ENCODE results near the gene SPAG9. TPM values are rescaled to one million over a fixed set of nuclear protein-coding genes. Genes with fewer than 3 reads are reported as not detected.

SPAG9 gene
- total RNA-seq, 1 experiment from 2014 or later: 90.5 TPM

- H3K27ac ChIP-seq (ENCODE audit: low read length): no peak overlapping the region
These were observed 202.4 kb downstream of the SPAG9 start for GRCh38 chr17:50918071-50918932.

GRCh38 chr17:50917418-50917743 lies 203.3 kb downstream of the SPAG9 start:
- BruUV-seq (replicated peaks): no TSS peak
- Histone ChIP-seq H3K9me3 (ENCODE audit: low read length) (no peaks in the 10 kb centered on the region), H3K27ac (ENCODE audit: low read length) (no peak overlapping the region), H3K27me3 (ENCODE audit: low read length) (no peaks in the 10 kb centered on the region), H3K4me2 (ENCODE audit: low read length) (no peak overlapping the region), H3K4me3 (ENCODE audit: low read length) (no peak overlapping the region), H2AFZ (ENCODE audit: low read length) (no peak overlapping the region), H3K4me1 (ENCODE audit: insufficient read depth, low read length) (peaks cover 19% of the 10 kb centered on the region), H3K36me3 (ENCODE audit: low read depth, low read length) (no peaks in the 10 kb centered on the region), H3K9me2 (replicated peaks; ENCODE audit: low read length) (no peaks in the 10 kb centered on the region), H3F3A (ENCODE audit: low read length, unreplicated experiment) (no peaks in the 10 kb centered on the region), H4K20me1 (ENCODE audit: low read length) (no peaks in the 10 kb centered on the region), H3K79me2 (ENCODE audit: low read length) (no peaks in the 10 kb centered on the region), H3K9ac (ENCODE audit: low read length) (no peak overlapping the region)
- intact Hi-C loops (cut with micrococcal nuclease): no loop called here
- POLR2A ChIA-PET (ENCODE audit: unreplicated experiment): no interaction called here
- DNase-seq (no peak), ATAC-seq (no peak)
- CTCF ChIA-PET: no interaction called here
- no peak for TF ChIP-seq EZH2 (IDR thresholded peaks at IDR 0.05; ENCODE audit: low read length, unreplicated experiment)
- TF ChIP-seq EZH2phosphoT487 (IDR thresholded peaks at IDR 0.05; ENCODE audit: borderline replicate concordance, low read length): no peak
- TF ChIP-seq CTCF (conservative IDR thresholded peaks at IDR 0.05; ENCODE audit: low read depth, low read length): no peak

More at GRCh38 chr17:50918071-50918932, 202.4 kb downstream of the SPAG9 start:
- DNase-seq (no peak), ATAC-seq (no peak)
- Histone ChIP-seq H4K20me1 (ENCODE audit: low read length) (no peaks in the 10 kb centered on the region), H3K79me2 (ENCODE audit: low read length) (no peaks in the 10 kb centered on the region), H2AFZ (ENCODE audit: low read length) (no peak overlapping the region), H3K36me3 (ENCODE audit: low read depth, low read length) (no peaks in the 10 kb centered on the region), H3K4me1 (ENCODE audit: insufficient read depth, low read length) (peaks cover 19% of the 10 kb centered on the region), H3K4me2 (ENCODE audit: low read length) (no peak overlapping the region), H3K9me3 (ENCODE audit: low read length) (no peaks in the 10 kb centered on the region), H3F3A (ENCODE audit: low read length, unreplicated experiment) (no peaks in the 10 kb centered on the region), H3K9me2 (replicated peaks; ENCODE audit: low read length) (no peaks in the 10 kb centered on the region), H3K27me3 (ENCODE audit: low read length) (no peaks in the 10 kb centered on the region), H3K4me3 (ENCODE audit: low read length) (no peak overlapping the region), H3K9ac (ENCODE audit: low read length) (no peak overlapping the region)
- POLR2A ChIA-PET (ENCODE audit: unreplicated experiment): interaction anchor here (0.5 to 0.6 kb wide), 2 partner anchors 48 to 52 kb away, joined by 3 to 5 read pairs; partner anchors contain the start of gene TOB1
- intact Hi-C loops (cut with micrococcal nuclease): no loop called here
- CTCF ChIA-PET: no interaction called here
- no TSS peak for BruUV-seq (replicated peaks)
- TF ChIP-seq EZH2phosphoT487 (IDR thresholded peaks at IDR 0.05; ENCODE audit: borderline replicate concordance, low read length): no peak
- TF ChIP-seq EZH2 (IDR thresholded peaks at IDR 0.05; ENCODE audit: low read length, unreplicated experiment): no peak
- no peak for TF ChIP-seq CTCF (conservative IDR thresholded peaks at IDR 0.05; ENCODE audit: low read depth, low read length)
